ENCODE results near the gene LINC01488. TPM values are rescaled to one million over a fixed set of nuclear protein-coding genes. Genes with fewer than 3 reads are reported as not detected.

LINC01488 gene
- total and polyA plus RNA-seq, 4 donors = not detected

- Histone ChIP-seq H3K36me3 (ENCODE audit: control insufficient read depth, insufficient read depth, low read length) (no peaks in the 10 kb centered on the region), H3K4me3 (ENCODE audit: low read depth, low read length) (no peak overlapping the region), H3K27ac (ENCODE audit: low read depth, low read length) (no peak overlapping the region), H3K27me3 (ENCODE audit: control insufficient read depth, insufficient read depth, low read length) (peaks cover 7% of the 10 kb centered on the region), H3K9me3 (ENCODE audit: control insufficient read depth, insufficient read depth, low read length) (peaks cover 4% of the 10 kb centered on the region), H3K4me1 (ENCODE audit: control insufficient read depth, insufficient read depth, low read length) (peaks cover 51% of the 10 kb centered on the region)
- 68% methylated on average over 14 of the region's 16 CpGs for WGBS (ENCODE audit: insufficient coverage)
- no peak for DNase-seq (ENCODE audit: low read depth in 4 of 6, low spot score in 6 of 6)
Measured at GRCh38 chr11:69476509-69476961, 4.9 kb upstream of the LINC01488 start.

DNA sequence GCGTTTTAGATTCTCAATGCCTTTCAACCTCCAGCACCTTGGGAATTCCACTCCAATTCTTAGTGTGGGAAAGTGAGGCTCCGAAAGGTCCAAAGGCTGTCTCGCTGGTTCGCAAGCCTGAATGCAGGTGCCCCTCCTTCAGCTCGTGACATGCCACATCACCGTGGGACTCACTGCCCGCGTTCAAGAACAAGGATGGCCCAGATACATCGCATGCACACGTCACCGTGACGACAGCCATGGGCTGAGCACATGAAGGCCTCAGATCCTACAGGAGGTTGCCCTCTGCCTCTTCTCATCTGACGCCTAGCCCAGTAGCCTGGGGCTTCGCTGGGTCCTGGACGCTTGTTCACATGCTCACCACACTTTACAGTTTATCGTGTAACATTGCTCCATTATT lies 4.4 kb upstream of the LINC01488 start:
- Histone ChIP-seq H3K4me1 (ENCODE audit: control insufficient read depth, insufficient read depth, low read length) (peaks cover 46% of the 10 kb centered on the region), H3K36me3 (ENCODE audit: control insufficient read depth, insufficient read depth, low read length) (no peaks in the 10 kb centered on the region)

GRCh38 chr11:69479591-69480271 lies 1.7 kb upstream of the LINC01488 start:
- Histone ChIP-seq H3K9me3 (ENCODE audit: control insufficient read depth, insufficient read depth, low read length) (no peaks in the 10 kb centered on the region), H3K4me3 (ENCODE audit: low read depth, low read length) (no peak overlapping the region), H3K4me1 (ENCODE audit: control insufficient read depth, insufficient read depth, low read length) (peaks cover 53% of the 10 kb centered on the region), H3K27ac (ENCODE audit: low read depth, low read length) (peak overlapping the region; percentile 35), H3K36me3 (ENCODE audit: control insufficient read depth, insufficient read depth, low read length) (no peaks in the 10 kb centered on the region), H3K27me3 (ENCODE audit: control insufficient read depth, insufficient read depth, low read length) (no peaks in the 10 kb centered on the region)
- no peak for DNase-seq (ENCODE audit: low read depth in 4 of 6, low spot score in 6 of 6)
- 77% methylated on average over 19 of the region's 19 CpGs for WGBS (ENCODE audit: insufficient coverage)

More for the DNA sequence above, 4.4 kb upstream of the LINC01488 start:
- H3K27me3 ChIP-seq (ENCODE audit: control insufficient read depth, insufficient read depth, low read length) = peaks cover 5% of the 10 kb centered on the region
- no peak for DNase-seq (ENCODE audit: low read depth in 4 of 6, low spot score in 6 of 6)
- no peak overlapping the region for H3K27ac ChIP-seq (ENCODE audit: low read depth, low read length)
- 90% methylated on average over 15 of the region's 16 CpGs for WGBS (ENCODE audit: insufficient coverage)
- H3K4me3 ChIP-seq (ENCODE audit: low read depth, low read length) = no peak overlapping the region
- H3K9me3 ChIP-seq (ENCODE audit: control insufficient read depth, insufficient read depth, low read length) = peaks cover 4% of the 10 kb centered on the region

GRCh38 chr11:69480547-69481392 lies 693 bp upstream of the LINC01488 start:
- Histone ChIP-seq H3K27me3 (ENCODE audit: control insufficient read depth, insufficient read depth, low read length) (no peaks in the 10 kb centered on the region), H3K27ac (ENCODE audit: low read depth, low read length) (peak overlapping the region; percentile 35), H3K4me3 (ENCODE audit: low read depth, low read length) (no peak overlapping the region), H3K9me3 (ENCODE audit: control insufficient read depth, insufficient read depth, low read length) (no peaks in the 10 kb centered on the region), H3K36me3 (ENCODE audit: control insufficient read depth, insufficient read depth, low read length) (no peaks in the 10 kb centered on the region), H3K4me1 (ENCODE audit: control insufficient read depth, insufficient read depth, low read length) (peaks cover 58% of the 10 kb centered on the region)
- 61% methylated on average over 12 of the region's 13 CpGs for WGBS (ENCODE audit: insufficient coverage)
- DNase-seq (ENCODE audit: low read depth in 4 of 6, low spot score in 6 of 6) = peak in 1 of 6 donors; percentile 55

- Histone ChIP-seq H3K27me3 (ENCODE audit: control insufficient read depth, insufficient read depth, low read length) (no peaks in the 10 kb centered on the region), H3K27ac (ENCODE audit: low read depth, low read length) (no peak overlapping the region), H3K36me3 (ENCODE audit: control insufficient read depth, insufficient read depth, low read length) (no peaks in the 10 kb centered on the region), H3K4me3 (ENCODE audit: low read depth, low read length) (no peak overlapping the region), H3K4me1 (ENCODE audit: control insufficient read depth, insufficient read depth, low read length) (peaks cover 62% of the 10 kb centered on the region), H3K9me3 (ENCODE audit: control insufficient read depth, insufficient read depth, low read length) (no peaks in the 10 kb centered on the region)
- 95% methylated on average over 2 of the region's 2 CpGs for WGBS (ENCODE audit: insufficient coverage)
- DNase-seq (ENCODE audit: low read depth in 4 of 6, low spot score in 6 of 6) = no peak
Measured at GRCh38 chr11:69482322-69482721, 859 bp downstream of the LINC01488 start.

DNA sequence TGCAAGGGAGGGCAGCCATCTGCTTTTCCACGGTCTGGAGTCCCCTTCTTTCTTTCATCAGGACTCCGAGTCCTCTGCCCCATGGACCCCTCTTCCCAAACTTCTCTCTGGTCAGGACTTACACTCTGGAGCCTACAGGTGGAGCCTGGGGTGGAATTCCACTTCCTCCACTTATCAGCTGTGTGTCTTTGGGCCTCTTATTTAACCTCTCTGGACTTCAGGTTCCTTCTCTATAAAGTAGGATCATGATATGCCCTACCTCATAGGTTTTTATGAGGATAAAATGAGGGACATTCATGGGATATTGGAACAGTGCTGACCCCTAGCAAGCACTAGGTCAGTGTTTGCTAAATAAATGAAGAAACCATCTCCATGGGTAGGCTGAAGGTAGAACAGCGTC lies 1.7 kb downstream of the LINC01488 start:
- WGBS (ENCODE audit: insufficient coverage) = 77% methylated on average over 3 of the region's 3 CpGs

GRCh38 chr11:69483691-69484426 lies 2.4 kb downstream of the LINC01488 start:
- peak in 2 of 6 donors; percentile 53 to 62 for DNase-seq (ENCODE audit: low read depth in 4 of 6, low spot score in 6 of 6)
- H3K36me3 ChIP-seq (ENCODE audit: control insufficient read depth, insufficient read depth, low read length) = no peaks in the 10 kb centered on the region
- H3K27ac ChIP-seq (ENCODE audit: low read depth, low read length) = no peak overlapping the region
- H3K27me3 ChIP-seq (ENCODE audit: control insufficient read depth, insufficient read depth, low read length) = no peaks in the 10 kb centered on the region
- H3K4me1 ChIP-seq (ENCODE audit: control insufficient read depth, insufficient read depth, low read length) = peaks cover 77% of the 10 kb centered on the region
- no peak overlapping the region for H3K4me3 ChIP-seq (ENCODE audit: low read depth, low read length)
- WGBS (ENCODE audit: insufficient coverage) = 40% methylated on average over 23 of the region's 25 CpGs
- no peaks in the 10 kb centered on the region for H3K9me3 ChIP-seq (ENCODE audit: control insufficient read depth, insufficient read depth, low read length)

More for the DNA sequence above, 1.7 kb downstream of the LINC01488 start:
- Histone ChIP-seq H3K27me3 (ENCODE audit: control insufficient read depth, insufficient read depth, low read length) (no peaks in the 10 kb centered on the region), H3K27ac (ENCODE audit: low read depth, low read length) (no peak overlapping the region), H3K9me3 (ENCODE audit: control insufficient read depth, insufficient read depth, low read length) (no peaks in the 10 kb centered on the region), H3K36me3 (ENCODE audit: control insufficient read depth, insufficient read depth, low read length) (no peaks in the 10 kb centered on the region), H3K4me1 (ENCODE audit: control insufficient read depth, insufficient read depth, low read length) (peaks cover 70% of the 10 kb centered on the region), H3K4me3 (ENCODE audit: low read depth, low read length) (no peak overlapping the region)
- DNase-seq (ENCODE audit: low read depth in 4 of 6, low spot score in 6 of 6) = no peak

DNA sequence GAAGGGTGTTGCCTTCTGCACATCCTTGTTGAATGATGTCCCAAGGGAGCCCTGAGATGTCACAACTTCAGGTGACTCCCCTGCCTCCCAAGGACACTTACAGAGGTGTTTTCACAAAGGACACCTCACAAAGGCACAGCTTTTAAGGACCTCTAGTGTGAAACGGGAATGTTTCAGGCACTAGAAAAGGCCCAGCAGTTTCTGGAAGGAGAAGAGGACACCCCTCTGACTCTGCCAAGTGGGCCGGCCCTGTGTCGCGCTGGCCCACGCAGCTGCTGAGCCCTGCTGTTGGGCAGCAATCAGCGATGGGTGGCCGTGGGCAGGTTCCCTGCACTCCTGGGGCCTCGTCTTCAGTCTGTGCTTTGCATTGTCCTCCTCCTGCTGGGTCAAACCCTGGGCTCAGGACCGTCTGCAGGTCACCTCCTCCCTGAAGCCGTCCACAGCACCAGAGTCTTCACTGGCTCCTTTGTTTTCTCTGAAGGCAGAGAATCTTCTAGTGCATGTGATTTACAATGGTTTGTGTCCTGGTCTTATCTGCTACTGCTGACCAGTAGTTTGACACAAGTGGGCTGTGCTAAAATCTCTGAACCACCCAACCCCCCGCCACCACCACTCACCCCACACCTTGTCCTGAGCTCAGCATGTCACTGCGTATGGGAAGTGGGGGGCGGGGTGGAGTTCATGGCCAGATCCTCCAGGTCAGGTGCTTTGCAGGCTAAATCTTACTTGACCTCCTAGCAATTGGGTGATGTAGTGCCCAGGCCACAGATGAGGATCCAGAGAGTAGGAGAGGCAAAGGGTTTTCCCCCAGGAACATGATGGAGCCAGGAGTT lies 3.2 kb downstream of the LINC01488 start:
- no peak overlapping the region for H3K4me3 ChIP-seq (ENCODE audit: low read depth, low read length)
- H3K27ac ChIP-seq (ENCODE audit: low read depth, low read length) = no peak overlapping the region
- WGBS (ENCODE audit: insufficient coverage) = 85% methylated on average over 11 of the region's 13 CpGs
- H3K27me3 ChIP-seq (ENCODE audit: control insufficient read depth, insufficient read depth, low read length) = no peaks in the 10 kb centered on the region
- no peak for DNase-seq (ENCODE audit: low read depth in 4 of 6, low spot score in 6 of 6)
- H3K36me3 ChIP-seq (ENCODE audit: control insufficient read depth, insufficient read depth, low read length) = no peaks in the 10 kb centered on the region
- no peaks in the 10 kb centered on the region for H3K9me3 ChIP-seq (ENCODE audit: control insufficient read depth, insufficient read depth, low read length)
- H3K4me1 ChIP-seq (ENCODE audit: control insufficient read depth, insufficient read depth, low read length) = peaks cover 81% of the 10 kb centered on the region
